GM18858 (cell line): ENCODE data around the gene ACSL3.

ENCODE experiments used
- ATAC-seq: cut with Tn5 transposase; IDR thresholded peaks from one replicate; pipeline ENCODE4 v1.9.1; 2021; ENCODE audit not compliant: unreplicated experiment

Gene ACSL3

DNA sequence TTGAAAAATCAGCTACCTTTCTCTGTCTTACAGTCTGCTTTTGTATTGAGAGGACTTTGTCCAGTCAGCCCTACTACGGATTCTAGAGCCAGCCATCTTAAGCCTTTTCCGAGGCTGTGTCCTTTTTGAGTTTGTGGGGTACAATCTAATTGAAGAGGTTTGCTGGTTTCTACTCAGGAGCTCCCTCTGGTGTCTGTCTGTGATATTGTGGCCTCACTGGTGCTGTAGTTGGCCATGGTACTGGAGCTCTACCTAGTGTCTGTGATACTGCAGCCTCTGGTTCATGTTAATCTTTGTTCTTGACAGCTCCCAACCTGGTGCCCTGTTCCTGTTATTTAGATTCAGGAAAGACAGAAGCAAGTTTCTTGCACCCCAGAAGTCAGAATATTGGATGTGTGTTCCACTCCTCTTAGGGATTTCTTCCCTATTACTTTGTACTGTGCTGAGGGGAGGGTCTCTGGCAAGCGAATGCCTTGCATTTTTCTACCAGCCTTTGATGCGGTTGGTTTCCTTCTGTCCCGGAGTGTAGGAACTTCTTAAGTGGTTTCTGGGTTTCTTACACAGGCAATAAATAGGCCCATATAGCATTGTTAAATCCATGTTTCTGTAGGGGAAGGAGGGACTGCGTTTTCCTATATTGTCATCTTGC is 78.5 kb downstream of the ACSL3 start:
- ATAC-seq, result peak; percentile 81

GRCh38 chr2:222939979-222940378 is 79.1 kb downstream of the ACSL3 start:
- ATAC-seq, result no peak

DNA sequence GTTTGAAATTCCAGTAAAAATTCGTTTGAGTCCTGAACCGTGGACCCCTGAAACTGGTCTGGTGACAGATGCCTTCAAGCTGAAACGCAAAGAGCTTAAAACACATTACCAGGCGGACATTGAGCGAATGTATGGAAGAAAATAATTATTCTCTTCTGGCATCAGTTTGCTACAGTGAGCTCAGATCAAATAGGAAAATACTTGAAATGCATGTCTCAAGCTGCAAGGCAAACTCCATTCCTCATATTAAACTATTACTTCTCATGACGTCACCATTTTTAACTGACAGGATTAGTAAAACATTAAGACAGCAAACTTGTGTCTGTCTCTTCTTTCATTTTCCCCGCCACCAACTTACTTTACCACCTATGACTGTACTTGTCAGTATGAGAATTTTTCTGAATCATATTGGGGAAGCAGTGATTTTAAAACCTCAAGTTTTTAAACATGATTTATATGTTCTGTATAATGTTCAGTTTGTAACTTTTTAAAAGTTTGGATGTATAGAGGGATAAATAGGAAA is 80.7 kb downstream of the ACSL3 start:
- ATAC-seq, result no peak

DNA sequence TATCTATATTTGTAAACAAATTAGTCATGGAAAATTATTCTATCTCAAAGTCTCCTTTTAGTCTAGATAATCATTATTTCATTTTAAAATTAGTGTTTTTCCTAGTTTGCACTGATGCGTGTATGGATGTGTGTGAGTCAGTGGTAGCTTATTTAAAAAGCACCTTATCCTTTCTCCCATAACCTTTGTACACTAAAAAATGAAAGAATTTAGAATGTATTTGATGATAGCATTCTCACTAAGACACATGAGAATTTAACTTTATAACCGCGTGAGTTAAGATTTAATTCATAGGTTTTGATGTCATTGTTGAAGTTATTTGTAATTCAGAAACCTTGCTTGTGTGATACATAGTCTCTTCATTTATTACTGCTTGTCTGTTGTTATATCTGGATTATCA is 81.7 kb downstream of the ACSL3 start:
- no peak for ATAC-seq

GRCh38 chr2:222942977-222943376 is 82.1 kb downstream of the ACSL3 start:
- ATAC-seq, result no peak

DNA sequence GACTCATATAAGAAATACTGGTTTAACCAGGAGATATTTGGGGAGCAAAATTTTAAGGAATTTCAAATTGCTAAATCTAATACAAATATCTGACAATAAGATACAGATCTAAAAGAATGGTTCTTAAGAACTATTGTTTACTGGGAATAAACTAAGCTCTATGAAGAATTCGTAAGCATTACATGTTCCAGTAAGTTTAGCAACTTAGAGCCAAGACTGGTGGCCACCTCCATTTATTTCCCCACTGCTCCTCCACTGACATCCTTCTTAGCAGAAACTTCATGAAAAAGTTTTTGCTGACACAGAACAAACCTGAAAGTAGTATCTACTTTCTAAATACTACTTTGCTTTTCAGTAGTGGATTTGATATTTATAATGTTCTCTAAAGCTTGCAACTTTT is 83.0 kb downstream of the ACSL3 start:
- ATAC-seq, result peak; percentile 72

DNA sequence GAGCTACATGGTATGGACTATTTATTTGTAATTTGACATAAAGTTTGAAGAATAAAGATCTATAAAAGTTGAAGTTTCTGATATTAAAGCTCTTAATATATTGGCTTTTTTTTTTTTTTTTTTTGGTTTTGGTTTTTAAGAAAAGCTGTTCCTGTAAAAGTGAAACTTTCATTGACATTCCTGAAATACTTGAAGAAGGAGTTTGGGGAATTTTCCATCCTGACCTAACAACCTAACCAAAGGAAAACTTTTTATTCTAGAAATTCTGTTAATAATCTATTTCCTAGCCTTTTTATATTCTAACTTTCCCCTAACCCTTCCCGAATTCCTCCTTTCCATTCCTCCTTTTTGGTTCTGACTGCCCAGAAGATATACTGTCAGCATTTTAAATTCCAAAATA is 83.7 kb downstream of the ACSL3 start:
- ATAC-seq, result no peak

- no peak for ATAC-seq
Measured at GRCh38 chr2:222944971-222945740, 84.3 kb downstream of the ACSL3 start.

- no peak for ATAC-seq
Measured at GRCh38 chr2:222945887-222946286, 85.1 kb downstream of the ACSL3 start.

DNA sequence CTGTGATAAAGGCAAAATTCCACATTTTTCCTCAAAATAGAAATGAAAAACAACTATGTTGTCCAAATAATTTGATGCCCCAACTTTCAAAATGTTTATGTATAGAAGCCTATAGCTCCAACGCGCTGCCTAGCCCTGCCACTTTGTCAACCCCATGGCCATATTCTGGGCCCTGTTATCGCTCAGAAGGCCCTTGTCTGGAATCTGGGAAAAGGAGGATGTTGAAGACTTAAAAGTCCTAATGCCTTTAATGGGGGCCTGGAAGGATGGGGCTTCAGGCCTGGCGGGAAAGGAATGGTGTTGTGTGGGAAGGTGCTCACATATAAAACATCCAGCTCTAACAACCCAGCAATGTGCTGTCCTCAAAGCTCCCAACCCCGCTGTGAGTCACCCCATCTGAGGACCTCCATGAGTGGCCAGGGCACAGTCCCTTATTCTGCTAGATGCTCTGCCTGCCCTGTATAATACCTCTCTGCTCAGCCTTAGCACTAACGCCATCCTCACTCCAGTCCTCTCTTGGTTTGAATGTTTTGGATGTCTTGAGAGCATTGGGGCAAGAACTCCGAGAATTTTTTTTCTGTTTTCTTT is 86.0 kb downstream of the ACSL3 start:
- ATAC-seq, result no peak

GRCh38 chr2:222949073-222949472 is 88.2 kb downstream of the ACSL3 start:
- no peak for ATAC-seq

DNA sequence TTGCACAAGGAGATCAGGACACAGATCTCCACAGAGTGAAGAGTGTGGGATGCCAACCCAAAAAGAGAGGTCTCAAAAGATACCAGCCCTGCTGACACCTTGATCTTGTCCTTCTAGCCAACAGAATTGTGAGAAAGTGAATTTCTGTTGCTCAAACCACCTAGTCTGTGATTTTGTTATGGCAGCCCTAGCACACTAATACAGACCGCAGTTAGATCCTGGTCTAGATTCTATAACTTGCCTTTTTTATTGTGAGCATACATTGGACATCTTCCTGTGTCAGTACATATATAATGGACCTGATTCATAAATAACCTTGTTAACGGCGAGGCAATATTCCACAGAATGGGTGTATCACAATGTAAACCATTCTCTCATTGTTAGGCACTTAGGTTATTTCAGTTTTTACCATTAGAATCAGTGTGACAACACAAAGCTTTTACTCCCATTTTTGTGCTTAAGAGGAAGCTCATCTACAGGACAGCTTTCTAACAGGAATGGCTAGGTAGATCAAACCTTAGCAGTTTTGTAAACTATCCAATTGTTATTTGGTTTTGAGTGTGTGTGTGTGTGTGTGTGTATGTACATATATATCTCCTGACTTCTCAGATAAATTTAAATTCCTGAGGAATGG is 89.0 kb downstream of the ACSL3 start:
- ATAC-seq, result no peak

DNA sequence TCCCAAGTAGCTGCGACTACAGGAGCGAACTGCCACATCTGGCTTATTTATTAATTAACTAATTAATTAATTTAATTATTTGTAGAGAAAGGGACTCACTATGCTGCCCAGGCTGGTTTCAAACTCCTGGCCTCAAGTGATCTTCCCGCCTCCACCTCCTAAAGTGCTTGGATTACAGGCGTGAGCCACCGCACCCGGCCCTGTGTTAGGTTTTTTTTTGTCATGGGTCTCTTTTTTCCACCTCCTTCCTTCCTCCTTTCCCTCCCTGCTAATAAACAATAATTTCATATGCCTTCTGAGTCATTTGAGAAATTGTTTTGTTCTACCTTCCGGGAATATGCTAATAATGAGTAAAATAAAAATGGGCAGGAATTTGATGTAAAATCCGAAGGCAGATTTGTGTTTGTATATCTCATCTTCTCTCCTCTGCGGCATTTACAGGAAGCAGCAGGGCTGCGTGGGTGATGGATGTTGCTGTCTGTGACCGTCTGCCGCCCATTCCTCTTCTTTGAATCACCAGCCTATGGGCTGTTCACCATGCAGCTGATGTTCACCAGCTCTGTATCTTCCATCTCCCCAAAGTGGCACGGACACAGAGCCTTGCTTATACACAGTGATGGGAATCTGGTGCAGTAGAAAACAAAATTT is 89.9 kb downstream of the ACSL3 start:
- ATAC-seq, result no peak

DNA sequence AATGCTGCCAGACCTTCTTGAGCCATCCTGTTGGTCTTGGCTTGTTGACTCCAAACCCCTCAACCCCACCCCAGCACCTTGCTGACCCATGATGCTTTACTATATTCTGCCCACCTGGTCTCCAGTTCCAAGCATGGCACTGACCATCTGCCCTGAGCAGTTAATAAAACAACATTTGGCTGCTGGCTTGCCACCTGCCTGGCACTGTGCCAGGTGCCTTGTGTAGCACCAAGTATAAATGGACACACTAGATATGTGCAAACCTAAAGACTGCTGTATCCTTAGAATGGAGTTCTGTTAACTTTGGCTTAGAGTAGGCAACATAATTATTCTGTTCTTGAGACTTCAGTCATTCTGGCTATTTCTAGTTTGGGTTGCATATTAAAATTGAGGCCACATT is 91.4 kb downstream of the ACSL3 start:
- ATAC-seq, result no peak

- ATAC-seq, result no peak
Measured at GRCh38 chr2:222955008-222955407, 94.2 kb downstream of the ACSL3 start.

GRCh38 chr2:222959358-222959757 is 98.5 kb downstream of the ACSL3 start:
- no peak for ATAC-seq

- peak; percentile 74 for ATAC-seq
Measured at GRCh38 chr2:222960126-222960525, 99.3 kb downstream of the ACSL3 start.

DNA sequence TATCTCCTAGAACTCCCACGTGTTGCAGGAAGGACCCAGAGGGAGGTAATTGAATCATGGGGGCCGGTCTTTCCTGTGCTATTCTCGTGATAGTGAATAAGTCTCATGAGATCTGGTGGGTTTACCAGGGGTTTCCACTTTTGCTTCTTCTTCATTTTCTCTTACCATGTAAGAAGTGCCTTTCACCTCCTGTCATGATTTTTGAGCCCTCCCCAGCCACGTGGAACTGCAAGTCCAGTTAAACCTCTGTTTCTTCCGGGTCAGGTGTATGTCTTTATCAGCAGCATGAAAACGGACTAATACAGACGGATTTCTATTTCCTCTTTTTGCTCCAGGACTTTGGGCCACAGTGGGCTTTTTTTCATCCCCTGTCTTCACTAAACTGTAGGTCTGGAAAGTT is 102.8 kb downstream of the ACSL3 start:
- ATAC-seq, result no peak

DNA sequence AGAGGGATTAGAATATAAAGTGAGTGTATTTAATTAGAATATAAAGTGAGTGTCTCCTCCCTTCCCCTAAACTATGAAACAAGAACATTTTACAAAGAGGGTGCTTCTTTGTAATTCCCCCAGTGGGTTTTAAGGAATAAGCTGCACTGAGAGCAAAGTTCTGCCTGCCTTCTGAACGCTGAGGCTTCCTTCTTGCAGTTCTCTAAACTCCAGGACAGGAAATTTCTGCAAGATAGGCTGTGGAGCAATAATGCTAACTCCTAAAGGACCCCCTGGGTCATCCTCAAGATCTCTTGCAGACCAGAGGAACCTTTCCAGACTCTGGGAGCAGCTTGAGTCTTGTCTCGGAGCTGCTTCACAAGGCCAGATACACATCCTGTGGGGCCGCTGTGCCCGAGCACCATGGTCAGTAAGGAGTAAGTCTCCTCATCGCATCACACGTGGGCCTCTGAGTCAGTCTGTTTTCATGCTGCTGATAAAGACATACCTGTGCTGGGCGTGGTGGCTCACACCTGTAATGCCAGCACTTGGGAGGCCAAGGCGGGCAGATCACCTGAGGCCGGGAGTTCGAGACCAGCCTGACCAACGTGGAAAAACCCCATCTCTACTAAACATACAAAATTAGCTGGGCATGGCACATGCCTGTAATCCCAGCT is 103.7 kb downstream of the ACSL3 start:
- ATAC-seq, result no peak

DNA sequence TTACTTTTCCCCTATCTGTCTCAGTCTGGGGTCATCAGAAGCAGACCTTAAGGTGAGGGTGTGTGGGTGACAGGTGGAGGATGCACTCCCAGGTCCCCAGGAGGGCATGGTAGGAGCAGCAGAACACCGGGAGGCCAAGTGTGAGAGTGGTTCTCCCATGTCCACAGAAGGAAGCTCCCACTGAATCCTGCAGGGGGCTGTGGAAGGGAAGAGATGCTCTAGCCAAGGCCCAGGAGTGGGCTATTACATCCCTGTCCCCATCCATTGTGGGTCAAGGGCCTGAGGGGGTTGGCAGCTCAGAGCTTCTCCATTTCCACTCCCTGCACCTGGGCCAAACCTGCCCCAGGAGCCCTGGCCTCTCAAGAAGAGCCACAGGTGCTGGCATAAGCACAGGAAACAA is 104.7 kb downstream of the ACSL3 start:
- ATAC-seq, result no peak
